ENCODE results near the gene PLAC9. TPM values are rescaled to one million over a fixed set of nuclear protein-coding genes. Genes with fewer than 3 reads are reported as not detected.

The PLAC9 gene
- total and polyA plus RNA-seq, 2 experiments from 2014 or later: 8.8 to 118 TPM

- H3K27ac ChIP-seq: no peak overlapping the region
- in situ Hi-C loops (cut with MboI): no loop called here
- H3K4me1 ChIP-seq (ENCODE audit: insufficient read depth): no peaks in the 10 kb centered on the region
- peaks cover 100% of the 10 kb centered on the region for H3K79me2 ChIP-seq (ENCODE audit: insufficient read depth)
- H3K27me3 ChIP-seq (replicated peaks; ENCODE audit: insufficient read depth): no peaks in the 10 kb centered on the region
- H2AFZ ChIP-seq: no peak overlapping the region
- 0 out of 2 replicates have a peak, but pooled peaks cover under 1% of the 10 kb centered on the region for H3F3A ChIP-seq (ENCODE audit: insufficient read depth)
- WGBS, 2 experiments (ENCODE audit: low coverage in 1 of 2, low lambda C conversion rate in 2 of 2, missing lambda C conversion rate in 2 of 2): 87 to 88% methylated on average over 2 of the region's 2 CpGs
- TF ChIP-seq EZH2 (IDR thresholded peaks at IDR 0.05; ENCODE audit: insufficient read depth, poor library complexity, severe bottlenecking) (no peak), EZH2phosphoT487 (IDR thresholded peaks at IDR 0.05; ENCODE audit: insufficient read depth, low read depth) (no peak)
- no peak overlapping the region for H3K4me2 ChIP-seq (ENCODE audit: unreplicated experiment)
- no peaks in the 10 kb centered on the region for H3K9me2 ChIP-seq (ENCODE audit: insufficient read depth)
- no peak overlapping the region for H3K9ac ChIP-seq
- H4K20me1 ChIP-seq (ENCODE audit: insufficient read depth): peaks cover 19% of the 10 kb centered on the region; the same call in 1 of the 2 replicates
- no peak overlapping the region for H3K4me3 ChIP-seq
- no peaks in the 10 kb centered on the region for H3K9me3 ChIP-seq (ENCODE audit: low read depth)
- no peak for DNase-seq
- 0 out of 2 replicates have a peak, but pooled peaks cover 1% of the 10 kb centered on the region for H3K36me3 ChIP-seq (ENCODE audit: low read depth)
Observed at GRCh38 chr10:80187060-80187459, 54.5 kb downstream of the PLAC9 start.

- peaks cover 100% of the 10 kb centered on the region for H3K79me2 ChIP-seq (ENCODE audit: insufficient read depth)
- no peak overlapping the region for H3K4me2 ChIP-seq (ENCODE audit: unreplicated experiment)
- H2AFZ ChIP-seq: no peak overlapping the region
- DNase-seq: no peak
- 0 out of 2 replicates have a peak, but pooled peaks cover 7% of the 10 kb centered on the region for H3F3A ChIP-seq (ENCODE audit: insufficient read depth)
- peaks cover 8% of the 10 kb centered on the region; the same call in 1 of the 2 replicates for H3K36me3 ChIP-seq (ENCODE audit: low read depth)
- WGBS, 2 experiments (ENCODE audit: low coverage in 1 of 2, low lambda C conversion rate in 2 of 2, missing lambda C conversion rate in 2 of 2): 77 to 81% methylated on average over 16 of the region's 16 CpGs
- TF ChIP-seq EZH2 (IDR thresholded peaks at IDR 0.05; ENCODE audit: insufficient read depth, poor library complexity, severe bottlenecking): no peak
- no peak for TF ChIP-seq EZH2phosphoT487 (IDR thresholded peaks at IDR 0.05; ENCODE audit: insufficient read depth, low read depth)
- H3K9me2 ChIP-seq (ENCODE audit: insufficient read depth): no peaks in the 10 kb centered on the region
- peaks cover 19% of the 10 kb centered on the region; the same call in 1 of the 2 replicates for H4K20me1 ChIP-seq (ENCODE audit: insufficient read depth)
- H3K4me1 ChIP-seq (ENCODE audit: insufficient read depth): no peaks in the 10 kb centered on the region
- no peak overlapping the region for H3K9ac ChIP-seq
- H3K9me3 ChIP-seq (ENCODE audit: low read depth): no peaks in the 10 kb centered on the region
- H3K27ac ChIP-seq: no peak overlapping the region
- in situ Hi-C loops (cut with MboI): no loop called here
- H3K27me3 ChIP-seq (replicated peaks; ENCODE audit: insufficient read depth): no peaks in the 10 kb centered on the region
- no peak overlapping the region for H3K4me3 ChIP-seq
Observed at GRCh38 chr10:80187465-80188409, 55.2 kb downstream of the PLAC9 start.

GRCh38 chr10:80188713-80189112 lies 56.2 kb downstream of the PLAC9 start:
- no peak for TF ChIP-seq EZH2 (IDR thresholded peaks at IDR 0.05; ENCODE audit: insufficient read depth, poor library complexity, severe bottlenecking)
- TF ChIP-seq EZH2phosphoT487 (IDR thresholded peaks at IDR 0.05; ENCODE audit: insufficient read depth, low read depth): no peak
- peaks cover 19% of the 10 kb centered on the region for H4K20me1 ChIP-seq (ENCODE audit: insufficient read depth)
- no peak overlapping the region for H3K9ac ChIP-seq
- H3K27me3 ChIP-seq (replicated peaks; ENCODE audit: insufficient read depth): no peaks in the 10 kb centered on the region
- H3K4me3 ChIP-seq: no peak overlapping the region
- 0 out of 2 replicates have a peak, but pooled peaks cover 11% of the 10 kb centered on the region for H3F3A ChIP-seq (ENCODE audit: insufficient read depth)
- H2AFZ ChIP-seq: no peak overlapping the region
- H3K4me2 ChIP-seq (ENCODE audit: unreplicated experiment): no peak overlapping the region
- peaks cover 8% of the 10 kb centered on the region; the same call in 1 of the 2 replicates for H3K36me3 ChIP-seq (ENCODE audit: low read depth)
- no peak for DNase-seq
- peaks cover 100% of the 10 kb centered on the region for H3K79me2 ChIP-seq (ENCODE audit: insufficient read depth)
- 91% methylated on average over 9 of the region's 9 CpGs for WGBS, 2 experiments (ENCODE audit: low coverage in 1 of 2, low lambda C conversion rate in 2 of 2, missing lambda C conversion rate in 2 of 2)
- no peaks in the 10 kb centered on the region for H3K9me3 ChIP-seq (ENCODE audit: low read depth)
- no peaks in the 10 kb centered on the region; the same call in 1 of the 2 replicates for H3K4me1 ChIP-seq (ENCODE audit: insufficient read depth)
- in situ Hi-C loops (cut with MboI): no loop called here
- H3K27ac ChIP-seq: no peak overlapping the region
- no peaks in the 10 kb centered on the region for H3K9me2 ChIP-seq (ENCODE audit: insufficient read depth)

GRCh38 chr10:80191589-80192270 lies 59.2 kb downstream of the PLAC9 start:
- H3F3A ChIP-seq (ENCODE audit: insufficient read depth): peaks cover 20% of the 10 kb centered on the region; the same call in 1 of the 2 replicates
- no peaks in the 10 kb centered on the region for H3K9me2 ChIP-seq (ENCODE audit: insufficient read depth)
- in situ Hi-C loops (cut with MboI): no loop called here
- H3K36me3 ChIP-seq (ENCODE audit: low read depth): peaks cover 8% of the 10 kb centered on the region; the same call in 1 of the 2 replicates
- H3K4me2 ChIP-seq (ENCODE audit: unreplicated experiment): no peak overlapping the region
- H4K20me1 ChIP-seq (ENCODE audit: insufficient read depth): peaks cover 11% of the 10 kb centered on the region
- no peak overlapping the region for H3K4me3 ChIP-seq
- WGBS, 2 experiments (ENCODE audit: low coverage in 1 of 2, low lambda C conversion rate in 2 of 2, missing lambda C conversion rate in 2 of 2): 83 to 84% methylated on average over 16 of the region's 16 CpGs
- no peak overlapping the region for H2AFZ ChIP-seq
- TF ChIP-seq EZH2 (IDR thresholded peaks at IDR 0.05; ENCODE audit: insufficient read depth, poor library complexity, severe bottlenecking): no peak
- no peak for TF ChIP-seq EZH2phosphoT487 (IDR thresholded peaks at IDR 0.05; ENCODE audit: insufficient read depth, low read depth)
- peaks cover 11% of the 10 kb centered on the region for H3K4me1 ChIP-seq (ENCODE audit: insufficient read depth)
- no peak overlapping the region for H3K27ac ChIP-seq
- H3K79me2 ChIP-seq (ENCODE audit: insufficient read depth): peaks cover 100% of the 10 kb centered on the region
- no peaks in the 10 kb centered on the region for H3K27me3 ChIP-seq (replicated peaks; ENCODE audit: insufficient read depth)
- H3K9ac ChIP-seq: no peak overlapping the region
- no peak for DNase-seq
- H3K9me3 ChIP-seq (ENCODE audit: low read depth): no peaks in the 10 kb centered on the region
